Measurements from ENCODE around the gene TGFBR3L.

GRCh38 chr19:7908742-7909461 is 5.7 kb upstream of the TGFBR3L start:
- no peak for TF ChIP-seq CTCF (conservative IDR thresholded peaks at IDR 0.05; ENCODE audit: low read depth, low read length)
- no peak for TF ChIP-seq POLR2A (IDR thresholded peaks at IDR 0.05; ENCODE audit: low read depth, low read length)

Measured in IMR-90 (cell line).